HG03108 (cell line): ENCODE data around the gene SOWAHD.

ENCODE experiments used
- ATAC-seq: cut with Tn5 transposase; IDR thresholded peaks from one replicate; pipeline ENCODE4 v1.9.1; 2021; ENCODE audit warnings: moderate library complexity; ENCODE audit not compliant: unreplicated experiment

The SOWAHD gene

GRCh38 chrX:119809185-119809666 is 50.8 kb downstream of the SOWAHD start:
- ATAC-seq, result no peak
